Prostate gland (tissue), 2 donors: ENCODE data around the gene TMEM120B.

ENCODE experiments used
- POLR2A ChIP-seq: fragments of 450-650 bp; IDR thresholded peaks from one replicate; pipeline ENCODE4 v1.6.1; 2016; ENCODE audit warnings: antibody characterized with exemption, mild to moderate bottlenecking
- POLR2AphosphoS5 ChIP-seq: sonication (generic); formaldehyde crosslinking; IDR thresholded peaks from one replicate; pipeline ENCODE4 v1.6.1; 2017; ENCODE audit warnings: antibody characterized with exemption
- TF ChIP-seq, protein P1 (sequence below), 4 experiments: fragments of 200-600 bp in 2 of 4; fragments of 450-650 bp in 2 of 4; sonication (generic) in 2 of 4; IDR thresholded peaks; 1 replicate in 3 of 4; 2 replicates in 1 of 4; pipeline ENCODE4 v1.5.1; 2016 to 2019; ENCODE audit warnings: antibody characterized with exemption in 4 of 4, mild to moderate bottlenecking in 2 of 4, moderate library complexity in 2 of 4

DNA sequence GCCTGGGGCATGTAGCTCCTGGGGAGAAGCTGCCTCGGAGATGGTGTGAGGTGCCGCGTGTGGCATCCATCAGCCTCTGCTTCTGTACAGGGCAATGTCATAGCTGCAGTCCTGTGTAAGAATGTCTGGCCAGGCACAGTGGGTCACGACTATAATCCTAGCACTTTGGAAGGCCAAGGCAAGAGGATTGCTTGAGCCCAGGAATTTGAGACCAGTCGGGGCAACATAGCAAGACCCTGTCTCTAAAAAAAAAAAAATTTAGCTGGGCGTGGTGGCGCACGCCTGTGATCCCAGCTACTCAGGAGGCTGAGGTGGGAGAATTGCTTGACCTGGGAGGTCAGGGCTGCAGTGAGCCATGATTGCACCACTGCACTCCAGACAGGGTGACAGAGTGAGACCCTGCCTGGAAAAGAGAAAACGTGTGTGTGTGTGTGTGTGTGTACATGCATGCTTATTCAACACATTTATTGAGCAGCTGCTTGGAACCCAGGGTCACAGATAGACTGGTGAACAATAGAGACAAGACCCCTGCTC lies 56.8 kb downstream of the TMEM120B start:
- TF ChIP-seq, protein P1, sequence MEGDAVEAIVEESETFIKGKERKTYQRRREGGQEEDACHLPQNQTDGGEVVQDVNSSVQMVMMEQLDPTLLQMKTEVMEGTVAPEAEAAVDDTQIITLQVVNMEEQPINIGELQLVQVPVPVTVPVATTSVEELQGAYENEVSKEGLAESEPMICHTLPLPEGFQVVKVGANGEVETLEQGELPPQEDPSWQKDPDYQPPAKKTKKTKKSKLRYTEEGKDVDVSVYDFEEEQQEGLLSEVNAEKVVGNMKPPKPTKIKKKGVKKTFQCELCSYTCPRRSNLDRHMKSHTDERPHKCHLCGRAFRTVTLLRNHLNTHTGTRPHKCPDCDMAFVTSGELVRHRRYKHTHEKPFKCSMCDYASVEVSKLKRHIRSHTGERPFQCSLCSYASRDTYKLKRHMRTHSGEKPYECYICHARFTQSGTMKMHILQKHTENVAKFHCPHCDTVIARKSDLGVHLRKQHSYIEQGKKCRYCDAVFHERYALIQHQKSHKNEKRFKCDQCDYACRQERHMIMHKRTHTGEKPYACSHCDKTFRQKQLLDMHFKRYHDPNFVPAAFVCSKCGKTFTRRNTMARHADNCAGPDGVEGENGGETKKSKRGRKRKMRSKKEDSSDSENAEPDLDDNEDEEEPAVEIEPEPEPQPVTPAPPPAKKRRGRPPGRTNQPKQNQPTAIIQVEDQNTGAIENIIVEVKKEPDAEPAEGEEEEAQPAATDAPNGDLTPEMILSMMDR (IDR thresholded peaks at IDR 0.05) = no peak
- TF ChIP-seq POLR2AphosphoS5 (no peak), POLR2A (no peak)
